PC-9 (cell line): Measurements from ENCODE around the gene TRIM61.

ENCODE experiments used
- CTCF ChIP-seq: fragments of 200-600 bp; sonication (generic); conservative IDR thresholded peaks from 2 replicates; pipeline ENCODE4 v1.6.1; 2017; ENCODE audit warnings: mixed run types, antibody characterized with exemption, mild to moderate bottlenecking, moderate library complexity
- EZH2 ChIP-seq: fragments of 200-600 bp; sonication (generic); IDR thresholded peaks from 2 replicates; pipeline ENCODE4 v1.8.0; 2017; ENCODE audit warnings: antibody characterized with exemption, low read depth

GRCh38 chr4:164943192-164943591, 34.3 kb downstream of the TRIM61 start:
- TF ChIP-seq CTCF (no peak), EZH2 (no peak)
